Left renal pelvis (tissue), 4 donors: ENCODE data around the gene DSC2. TPM values are rescaled to one million over a fixed set of nuclear protein-coding genes. Genes with fewer than 3 reads are reported as not detected.

Experiments
- DNase-seq, 4 donors: peaks; one replicate each; pipeline ENCODE4 v3.0.0-alpha.2; 2013; ENCODE audit warnings: low read depth in 4 of 4, low spot score in 3 of 4
- polyA plus RNA-seq, 4 donors: library from polyadenylated mRNA; unstranded; fragments of 120-200 nt; gene quantifications; one replicate each; pipeline ENCODE4 v1.2.1, GENCODE V29; 2013; ENCODE audit not compliant: insufficient read length in 4 of 4

The DSC2 gene
- polyA plus RNA-seq, 4 donors: 10.4 to 54.9 (median 44.3) TPM

- no peak for DNase-seq
Measured at GRCh38 chr18:31099450-31100230, 2.6 kb downstream of the DSC2 start.

- DNase-seq: no peak
Measured at GRCh38 chr18:31098878-31099277, 3.3 kb downstream of the DSC2 start.

- DNase-seq: no peak
Measured at GRCh38 chr18:31097666-31098065, 4.6 kb downstream of the DSC2 start.

- no peak for DNase-seq
Measured at GRCh38 chr18:31093880-31094279, 8.3 kb downstream of the DSC2 start.

- no peak for DNase-seq
Measured at GRCh38 chr18:31093294-31093693, 8.9 kb downstream of the DSC2 start.

- no peak for DNase-seq
Measured at GRCh38 chr18:31091350-31091749, 10.9 kb downstream of the DSC2 start.

- DNase-seq: no peak
Measured at GRCh38 chr18:31088532-31088931, 13.7 kb downstream of the DSC2 start.

GRCh38 chr18:31079973-31080372 is 22.2 kb downstream of the DSC2 start:
- no peak for DNase-seq

GRCh38 chr18:31077878-31078277 is 24.3 kb downstream of the DSC2 start:
- DNase-seq: no peak

GRCh38 chr18:31072175-31072574 is 30.0 kb downstream of the DSC2 start:
- no peak for DNase-seq

GRCh38 chr18:31070206-31070605 is 32.0 kb downstream of the DSC2 start:
- no peak for DNase-seq

- DNase-seq: no peak
Measured at GRCh38 chr18:31066266-31066665, 36.0 kb downstream of the DSC2 start.

GRCh38 chr18:31065036-31065773 is 37.0 kb downstream of the DSC2 start:
- no peak for DNase-seq

- DNase-seq: no peak
Measured at GRCh38 chr18:31064130-31064529, 38.1 kb downstream of the DSC2 start.

- no peak for DNase-seq
Measured at GRCh38 chr18:31061945-31062344, 40.3 kb downstream of the DSC2 start.

GRCh38 chr18:31058897-31059296 is 43.3 kb downstream of the DSC2 start:
- DNase-seq: no peak

- no peak for DNase-seq
Measured at GRCh38 chr18:31057917-31058316, 44.3 kb downstream of the DSC2 start.

GRCh38 chr18:31057051-31057450 is 45.2 kb downstream of the DSC2 start:
- no peak for DNase-seq

- DNase-seq: no peak
Measured at GRCh38 chr18:31056296-31056695, 45.9 kb downstream of the DSC2 start.

GRCh38 chr18:31050635-31051034 is 51.6 kb downstream of the DSC2 start:
- DNase-seq: no peak

GRCh38 chr18:31049189-31049588 is 53.0 kb downstream of the DSC2 start:
- DNase-seq: no peak

- no peak for DNase-seq
Measured at GRCh38 chr18:31048216-31048615, 54.0 kb downstream of the DSC2 start.
